ENCODE results near the gene CD247. TPM values are rescaled to one million over a fixed set of nuclear protein-coding genes. Genes with fewer than 3 reads are reported as not detected.

The CD247 gene
- total and polyA plus RNA-seq, 9 of the 15 experiments (the other 6 are each of a cell fraction or from before 2014, with no cell fraction given), result 0.08 to 0.42 (median 0.28) TPM; not detected in 5

DNA sequence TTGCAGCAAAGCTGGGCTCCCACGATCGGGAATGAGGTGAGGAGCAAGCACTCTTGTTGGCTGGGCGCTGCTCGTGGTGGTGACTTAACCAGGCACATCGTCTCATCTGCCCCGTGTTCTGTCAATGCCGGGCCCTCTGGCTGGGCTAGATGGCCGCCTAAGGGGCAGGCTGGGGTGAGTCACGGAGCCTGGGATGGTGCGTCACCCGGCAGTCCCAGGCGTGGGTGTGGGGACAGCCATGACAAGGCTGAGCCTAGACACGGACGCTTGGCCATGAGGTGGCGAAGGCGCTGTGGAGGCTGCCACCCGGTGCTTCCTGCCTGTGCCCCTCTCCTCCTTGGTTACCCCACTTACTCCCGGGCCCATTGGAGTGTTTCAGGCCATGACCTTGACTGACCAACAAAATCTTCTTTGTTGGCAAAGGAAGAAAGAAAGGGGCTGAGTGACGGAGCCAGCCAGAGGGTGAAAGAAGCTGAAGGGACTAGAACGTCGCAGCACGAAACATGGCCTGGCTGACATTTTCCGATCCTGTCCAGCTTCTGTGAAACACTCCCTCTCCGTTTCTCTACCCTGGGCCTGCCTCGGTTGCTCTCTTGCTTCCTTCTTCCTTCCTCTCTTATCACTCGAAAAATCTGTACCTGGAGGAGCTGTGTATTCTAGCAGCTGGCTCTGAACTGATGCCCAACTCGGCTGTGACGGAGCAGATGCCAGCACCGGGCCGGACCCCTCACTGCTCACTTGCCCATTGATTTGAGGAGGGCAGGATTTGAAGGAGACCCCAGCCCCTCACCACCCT is 596 bp downstream of the CD247 start (continued):
- TF ChIP-seq, protein P1, sequence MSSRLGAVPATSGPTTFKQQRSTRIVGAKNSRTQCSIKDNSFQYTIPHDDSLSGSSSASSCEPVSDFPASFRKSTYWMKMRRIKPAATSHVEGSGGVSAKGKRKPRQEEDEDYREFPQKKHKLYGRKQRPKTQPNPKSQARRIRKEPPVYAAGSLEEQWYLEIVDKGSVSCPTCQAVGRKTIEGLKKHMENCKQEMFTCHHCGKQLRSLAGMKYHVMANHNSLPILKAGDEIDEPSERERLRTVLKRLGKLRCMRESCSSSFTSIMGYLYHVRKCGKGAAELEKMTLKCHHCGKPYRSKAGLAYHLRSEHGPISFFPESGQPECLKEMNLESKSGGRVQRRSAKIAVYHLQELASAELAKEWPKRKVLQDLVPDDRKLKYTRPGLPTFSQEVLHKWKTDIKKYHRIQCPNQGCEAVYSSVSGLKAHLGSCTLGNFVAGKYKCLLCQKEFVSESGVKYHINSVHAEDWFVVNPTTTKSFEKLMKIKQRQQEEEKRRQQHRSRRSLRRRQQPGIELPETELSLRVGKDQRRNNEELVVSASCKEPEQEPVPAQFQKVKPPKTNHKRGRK (tag; IDR thresholded peaks at IDR 0.05), result no peak
- TF ChIP-seq ATF1 (CRISPR knock-in tag; IDR thresholded peaks at IDR 0.05), result no peak
- peak; percentile 77 for TF ChIP-seq ATF1 (tag; IDR thresholded peaks at IDR 0.05)
- TF ChIP-seq SIX5 (IDR thresholded peaks at IDR 0.05; ENCODE audit: borderline replicate concordance in 1 of 2, insufficient read depth in 1 of 2, low read depth in 1 of 2, low read length in 2 of 2), result no peak
- TF ChIP-seq, protein P2, sequence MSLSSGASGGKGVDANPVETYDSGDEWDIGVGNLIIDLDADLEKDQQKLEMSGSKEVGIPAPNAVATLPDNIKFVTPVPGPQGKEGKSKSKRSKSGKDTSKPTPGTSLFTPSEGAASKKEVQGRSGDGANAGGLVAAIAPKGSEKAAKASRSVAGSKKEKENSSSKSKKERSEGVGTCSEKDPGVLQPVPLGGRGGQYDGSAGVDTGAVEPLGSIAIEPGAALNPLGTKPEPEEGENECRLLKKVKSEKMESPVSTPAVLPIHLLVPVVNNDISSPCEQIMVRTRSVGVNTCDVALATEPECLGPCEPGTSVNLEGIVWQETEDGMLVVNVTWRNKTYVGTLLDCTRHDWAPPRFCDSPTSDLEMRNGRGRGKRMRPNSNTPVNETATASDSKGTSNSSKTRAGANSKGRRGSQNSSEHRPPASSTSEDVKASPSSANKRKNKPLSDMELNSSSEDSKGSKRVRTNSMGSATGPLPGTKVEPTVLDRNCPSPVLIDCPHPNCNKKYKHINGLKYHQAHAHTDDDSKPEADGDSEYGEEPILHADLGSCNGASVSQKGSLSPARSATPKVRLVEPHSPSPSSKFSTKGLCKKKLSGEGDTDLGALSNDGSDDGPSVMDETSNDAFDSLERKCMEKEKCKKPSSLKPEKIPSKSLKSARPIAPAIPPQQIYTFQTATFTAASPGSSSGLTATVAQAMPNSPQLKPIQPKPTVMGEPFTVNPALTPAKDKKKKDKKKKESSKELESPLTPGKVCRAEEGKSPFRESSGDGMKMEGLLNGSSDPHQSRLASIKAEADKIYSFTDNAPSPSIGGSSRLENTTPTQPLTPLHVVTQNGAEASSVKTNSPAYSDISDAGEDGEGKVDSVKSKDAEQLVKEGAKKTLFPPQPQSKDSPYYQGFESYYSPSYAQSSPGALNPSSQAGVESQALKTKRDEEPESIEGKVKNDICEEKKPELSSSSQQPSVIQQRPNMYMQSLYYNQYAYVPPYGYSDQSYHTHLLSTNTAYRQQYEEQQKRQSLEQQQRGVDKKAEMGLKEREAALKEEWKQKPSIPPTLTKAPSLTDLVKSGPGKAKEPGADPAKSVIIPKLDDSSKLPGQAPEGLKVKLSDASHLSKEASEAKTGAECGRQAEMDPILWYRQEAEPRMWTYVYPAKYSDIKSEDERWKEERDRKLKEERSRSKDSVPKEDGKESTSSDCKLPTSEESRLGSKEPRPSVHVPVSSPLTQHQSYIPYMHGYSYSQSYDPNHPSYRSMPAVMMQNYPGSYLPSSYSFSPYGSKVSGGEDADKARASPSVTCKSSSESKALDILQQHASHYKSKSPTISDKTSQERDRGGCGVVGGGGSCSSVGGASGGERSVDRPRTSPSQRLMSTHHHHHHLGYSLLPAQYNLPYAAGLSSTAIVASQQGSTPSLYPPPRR (CRISPR knock-in tag; IDR thresholded peaks at IDR 0.05; ENCODE audit: borderline replicate concordance), result no peak
